SK-N-SH treated with all-trans-retinoic acid at 6 μM for 48 hours (cell line): ENCODE results near the gene DNAH8.

Experiments used
- CREB5 ChIP-seq: fragments of 250-450 bp; sonication (Bioruptor Pico); IDR thresholded peaks from 2 replicates; pipeline ENCODE4 v1.5.1; 2020; ENCODE audit warnings: low read depth, mild to moderate bottlenecking, moderate library complexity
- GLIS3 ChIP-seq: fragments of 250-450 bp; sonication (Bioruptor Pico); IDR thresholded peaks from 2 replicates; pipeline ENCODE4 v1.5.0; 2020; ENCODE audit warnings: mild to moderate bottlenecking, moderate library complexity
- ISL1 ChIP-seq: fragments of 250-450 bp; sonication (Bioruptor Pico); IDR thresholded peaks from 2 replicates; pipeline ENCODE4 v2.1.2; 2022; ENCODE audit warnings: mild to moderate bottlenecking, moderate library complexity
- PPARA ChIP-seq: fragments of 250-450 bp; sonication (Bioruptor Pico); IDR thresholded peaks from 2 replicates; pipeline ENCODE4 v1.5.0; 2020; ENCODE audit warnings: mild to moderate bottlenecking, borderline replicate concordance
- ZC3H10 ChIP-seq: fragments of 250-450 bp; sonication (Bioruptor Pico); IDR thresholded peaks from 2 replicates; pipeline ENCODE4 v1.5.1; 2021; ENCODE audit warnings: mild to moderate bottlenecking, moderate library complexity
- ZFP3 ChIP-seq: fragments of 250-450 bp; sonication (Bioruptor Pico); IDR thresholded peaks from 2 replicates; pipeline ENCODE4 v1.5.0; 2020; ENCODE audit warnings: mild to moderate bottlenecking, moderate library complexity

- TF ChIP-seq CREB5 (CRISPR knock-in tag) (no peak), ZFP3 (CRISPR knock-in tag) (no peak), ISL1 (CRISPR knock-in tag) (no peak), ZC3H10 (no peak), GLIS3 (CRISPR knock-in tag) (no peak), PPARA (CRISPR knock-in tag) (no peak)
Measured at GRCh38 chr6:38827024-38827423, 111.9 kb downstream of the DNAH8 start.
